Measurements from ENCODE around the gene SYT2. TPM values are rescaled to one million over a fixed set of nuclear protein-coding genes. Genes with fewer than 3 reads are reported as not detected.
A peak's percentile ranks its signal among the peaks of the same experiment; 100 is the strongest.
"Not testable (repeated sequence)": the region's sequence is repeated elsewhere in the genome, so short reads cannot be mapped to it uniquely, and the experiment has no call there.

The SYT2 gene
- total RNA-seq (2014; rRNA removed), result not detected in 2 replicates
- 0.01 TPM for polyA plus RNA-seq (2012)

- no peak for DNase-seq (ENCODE audit: low read depth)
Observed at GRCh38 chr1:202710070-202711045, at the start of gene SYT2. Gene SYT2 (minus strand): TSS chr1:202710454. CDS start chr1:202605772, 104,682 bp downstream.

- DNase-seq (ENCODE audit: low read depth), result no peak
Observed at GRCh38 chr1:202756391-202756790, 46.1 kb upstream of the SYT2 start.

GRCh38 chr1:202754293-202754692 lies 44.0 kb upstream of the SYT2 start:
- DNase-seq (ENCODE audit: low read depth), result no peak

GRCh38 chr1:202752774-202753173 lies 42.5 kb upstream of the SYT2 start:
- DNase-seq (ENCODE audit: low read depth), result peak; percentile 14

- DNase-seq (ENCODE audit: low read depth), result no peak
Observed at GRCh38 chr1:202750761-202751160, 40.5 kb upstream of the SYT2 start.

GRCh38 chr1:202750024-202750423 lies 39.8 kb upstream of the SYT2 start:
- DNase-seq (ENCODE audit: low read depth), result no peak

- no peak for DNase-seq (ENCODE audit: low read depth)
Observed at GRCh38 chr1:202745323-202745888, 35.2 kb upstream of the SYT2 start.

GRCh38 chr1:202744770-202745169 lies 34.5 kb upstream of the SYT2 start:
- not testable (repeated sequence) for DNase-seq (ENCODE audit: low read depth)

- DNase-seq (ENCODE audit: low read depth), result no peak
Observed at GRCh38 chr1:202742496-202742895, 32.2 kb upstream of the SYT2 start.

GRCh38 chr1:202733251-202733650 lies 23.0 kb upstream of the SYT2 start:
- DNase-seq (ENCODE audit: low read depth), result no peak

GRCh38 chr1:202728951-202729350 lies 18.7 kb upstream of the SYT2 start:
- DNase-seq (ENCODE audit: low read depth), result no peak

GRCh38 chr1:202725526-202725925 lies 15.3 kb upstream of the SYT2 start:
- no peak for DNase-seq (ENCODE audit: low read depth)

- DNase-seq (ENCODE audit: low read depth), result no peak
Observed at GRCh38 chr1:202723708-202724107, 13.5 kb upstream of the SYT2 start.

GRCh38 chr1:202723046-202723445 lies 12.8 kb upstream of the SYT2 start:
- not testable (repeated sequence) for DNase-seq (ENCODE audit: low read depth)

GRCh38 chr1:202716654-202717053 lies 6.4 kb upstream of the SYT2 start:
- no peak for DNase-seq (ENCODE audit: low read depth)

GRCh38 chr1:202714202-202714601 lies 3.9 kb upstream of the SYT2 start:
- DNase-seq (ENCODE audit: low read depth), result not testable (repeated sequence)

- no peak for DNase-seq (ENCODE audit: low read depth)
Observed at GRCh38 chr1:202713110-202713509, 2.9 kb upstream of the SYT2 start.

- DNase-seq (ENCODE audit: low read depth), result no peak
Observed at GRCh38 chr1:202711949-202712635, 1.8 kb upstream of the SYT2 start.

GRCh38 chr1:202709276-202710041 lies 795 bp downstream of the SYT2 start:
- DNase-seq (ENCODE audit: low read depth), result no peak

- DNase-seq (ENCODE audit: low read depth), result no peak
Observed at GRCh38 chr1:202708456-202709275, 1.6 kb downstream of the SYT2 start.

GRCh38 chr1:202706851-202707250 lies 3.4 kb downstream of the SYT2 start:
- DNase-seq (ENCODE audit: low read depth), result no peak
